Tibial nerve (tissue), 4 donors: Measurements from ENCODE around the gene AGTRAP. TPM values are rescaled to one million over a fixed set of nuclear protein-coding genes. Genes with fewer than 3 reads are reported as not detected.

Experiments used
- DNase-seq, 2 donors: peaks; one replicate each; pipeline ENCODE4 v3.0.0-alpha.2; 2019; ENCODE audit warnings: low spot score in 2 of 2
- H3K27ac ChIP-seq, 4 donors: fragments of 200-600 bp; sonication (generic) in 3 of 4; one replicate each; pipeline ENCODE4 v1.5.1; 2017 to 2019; ENCODE audit warnings: mild to moderate bottlenecking in 1 of 4
- H3K27me3 ChIP-seq, 2 donors: fragments of 200-600 bp; sonication (generic) in 1 of 2; one replicate each; pipeline versions ENCODE4 v1.5.1 to v1.6.0; 2017 to 2019
- H3K36me3 ChIP-seq, 3 donors: fragments of 200-600 bp; sonication (generic); one replicate each; pipeline ENCODE4 v1.5.1; 2018 to 2019
- H3K4me1 ChIP-seq, 4 donors: fragments of 200-600 bp; sonication (generic) in 3 of 4; one replicate each; pipeline ENCODE4 v1.5.1; 2017 to 2019
- H3K4me3 ChIP-seq, 4 donors: fragments of 200-600 bp; sonication (generic) in 3 of 4; one replicate each; pipeline ENCODE4 v1.5.1; 2017 to 2019; ENCODE audit warnings: mild to moderate bottlenecking in 1 of 4, moderate library complexity in 1 of 4
- H3K9me3 ChIP-seq, 4 donors: fragments of 200-600 bp; sonication (generic) in 3 of 4; one replicate each; pipeline ENCODE4 v1.5.1; 2017 to 2019
- EP300 ChIP-seq, 2 donors: sonication (generic); formaldehyde crosslinking; IDR thresholded peaks; one replicate each; pipeline ENCODE4 v1.6.1; 2017; ENCODE audit warnings: antibody characterized with exemption in 2 of 2, mild to moderate bottlenecking in 1 of 2
- POLR2A ChIP-seq, 2 donors: fragments of 450-650 bp; IDR thresholded peaks; one replicate each; pipeline ENCODE4 v1.6.1; 2017; ENCODE audit warnings: antibody characterized with exemption in 2 of 2, mild to moderate bottlenecking in 2 of 2, moderate library complexity in 2 of 2
- WGBS, 2 donors: methylation state at CpG; one replicate each; pipeline ENCODE4 v1.1.5; 2018; 5-methylcytosine and 5-hydroxymethylcytosine counted together
- total RNA-seq, 4 donors: library from RNA; depleted of rRNA; stranded (reverse); fragments of >200 nt; gene quantifications; one replicate each; pipeline ENCODE4 v1.1.0, GENCODE V29; 2016
- TF ChIP-seq, protein P1 (sequence below), 5 experiments: fragments of 200-600 bp in 3 of 5; fragments of 450-650 bp in 2 of 5; sonication (generic) in 3 of 5; IDR thresholded peaks; one replicate each; pipeline ENCODE4 v1.5.1; 2016 to 2019; ENCODE audit warnings: antibody characterized with exemption in 5 of 5, mild to moderate bottlenecking in 3 of 5, moderate library complexity in 2 of 5

Gene AGTRAP
- total RNA-seq, 4 donors from 2014 or later: 35.6 to 118 (median 76.0) TPM

DNA sequence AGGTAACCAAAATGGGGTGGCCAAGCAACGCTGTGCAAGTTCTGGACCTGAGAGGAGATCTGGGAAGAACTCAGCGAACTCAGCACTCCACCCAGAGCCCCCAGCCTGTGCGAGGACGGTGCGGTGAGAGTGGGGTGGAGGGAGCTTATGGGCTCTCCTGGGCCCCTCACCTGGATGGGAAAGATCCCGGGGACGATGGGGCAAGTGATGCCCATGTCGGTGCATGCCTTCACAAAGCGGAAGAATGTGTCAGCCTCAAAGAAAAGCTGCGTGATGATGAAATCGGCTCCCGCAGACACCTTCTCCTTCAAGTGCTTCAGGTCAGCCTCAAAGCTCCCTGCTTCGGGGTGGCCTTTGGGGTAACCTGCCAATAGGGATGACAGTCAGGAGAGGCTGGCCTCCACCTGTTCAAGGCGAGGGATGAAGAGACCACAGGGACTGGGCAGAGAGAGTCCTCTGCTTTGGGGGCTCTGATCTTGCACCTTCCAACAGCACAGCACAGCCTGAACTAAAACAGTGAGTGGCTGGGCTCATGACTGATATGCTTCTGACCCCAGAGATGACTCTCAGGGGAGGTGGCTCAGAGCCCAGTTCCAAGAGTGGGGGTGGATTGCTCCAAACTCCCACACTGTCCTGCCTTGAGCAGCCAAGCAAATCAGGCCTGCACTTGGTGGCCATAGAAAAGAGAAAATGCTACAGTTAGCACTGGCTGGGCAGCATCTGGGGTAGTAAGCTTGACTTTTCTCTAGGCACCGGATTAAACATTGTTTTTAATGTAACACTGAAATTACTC, 60.3 kb downstream of the AGTRAP start:
- no peak overlapping the region for H3K4me3 ChIP-seq
- WGBS, 2 donors: 84 to 86% methylated on average over 15 of the region's 15 CpGs
- DNase-seq: no peak
- peak overlapping the region; percentile 60 to 95 (median 78) for H3K27ac ChIP-seq
- H3K27me3 ChIP-seq: no peaks in the 10 kb centered on the region
- peaks cover 0 to 77% (median 25%) of the 10 kb centered on the region in 3 donors for H3K36me3 ChIP-seq
- H3K4me1 ChIP-seq: peaks cover 0 to 91% (median 28%) of the 10 kb centered on the region in 4 donors
- TF ChIP-seq POLR2A (IDR thresholded peaks at IDR 0.05) (no peak), EP300 (IDR thresholded peaks at IDR 0.05) (peak in 1 of 2 donors; percentile 54)
- H3K9me3 ChIP-seq: no peaks in the 10 kb centered on the region

DNA sequence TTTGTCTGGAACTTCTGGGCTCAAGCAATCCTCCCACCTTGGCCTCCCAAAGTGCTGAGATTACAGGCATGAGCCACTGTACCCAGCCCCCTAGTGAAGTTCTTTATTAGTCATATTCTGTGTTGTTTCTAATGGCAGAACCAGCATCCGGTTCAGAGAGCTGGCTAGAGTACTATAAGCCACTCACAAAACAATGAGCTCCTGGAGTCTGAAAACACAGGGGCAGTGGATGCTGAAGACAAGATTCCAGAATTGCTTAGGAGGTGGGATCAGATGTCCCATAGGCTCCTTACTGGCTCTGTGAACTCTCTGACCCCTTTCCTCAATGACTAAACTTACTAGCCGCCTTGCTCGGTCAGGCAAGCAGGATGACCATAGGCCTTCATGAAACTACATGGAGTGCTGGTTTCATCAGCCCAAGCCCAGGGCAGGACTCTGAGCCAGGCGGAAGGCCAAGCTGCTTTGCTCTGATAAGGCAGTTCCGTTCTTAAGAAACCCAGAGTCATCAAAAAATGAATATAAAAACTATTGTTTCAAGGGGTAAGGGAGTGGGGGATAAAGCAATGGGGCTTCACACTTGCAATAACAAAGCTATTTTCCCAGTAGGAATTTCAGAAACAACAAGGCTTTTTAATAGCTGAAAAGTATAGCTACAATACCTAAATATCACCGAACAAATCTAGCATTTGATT, 61.7 kb downstream of the AGTRAP start:
- TF ChIP-seq POLR2A (IDR thresholded peaks at IDR 0.05) (no peak), EP300 (IDR thresholded peaks at IDR 0.05) (no peak)
- TF ChIP-seq, protein P1, sequence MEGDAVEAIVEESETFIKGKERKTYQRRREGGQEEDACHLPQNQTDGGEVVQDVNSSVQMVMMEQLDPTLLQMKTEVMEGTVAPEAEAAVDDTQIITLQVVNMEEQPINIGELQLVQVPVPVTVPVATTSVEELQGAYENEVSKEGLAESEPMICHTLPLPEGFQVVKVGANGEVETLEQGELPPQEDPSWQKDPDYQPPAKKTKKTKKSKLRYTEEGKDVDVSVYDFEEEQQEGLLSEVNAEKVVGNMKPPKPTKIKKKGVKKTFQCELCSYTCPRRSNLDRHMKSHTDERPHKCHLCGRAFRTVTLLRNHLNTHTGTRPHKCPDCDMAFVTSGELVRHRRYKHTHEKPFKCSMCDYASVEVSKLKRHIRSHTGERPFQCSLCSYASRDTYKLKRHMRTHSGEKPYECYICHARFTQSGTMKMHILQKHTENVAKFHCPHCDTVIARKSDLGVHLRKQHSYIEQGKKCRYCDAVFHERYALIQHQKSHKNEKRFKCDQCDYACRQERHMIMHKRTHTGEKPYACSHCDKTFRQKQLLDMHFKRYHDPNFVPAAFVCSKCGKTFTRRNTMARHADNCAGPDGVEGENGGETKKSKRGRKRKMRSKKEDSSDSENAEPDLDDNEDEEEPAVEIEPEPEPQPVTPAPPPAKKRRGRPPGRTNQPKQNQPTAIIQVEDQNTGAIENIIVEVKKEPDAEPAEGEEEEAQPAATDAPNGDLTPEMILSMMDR (IDR thresholded peaks at IDR 0.05): no peak
- H3K4me3 ChIP-seq: no peak overlapping the region
- DNase-seq: peak in 1 of 2 donors; percentile 53
- H3K4me1 ChIP-seq: peaks cover 0 to 91% (median 21%) of the 10 kb centered on the region in 4 donors
- H3K9me3 ChIP-seq: no peaks in the 10 kb centered on the region
- peaks cover 0 to 70% (median 26%) of the 10 kb centered on the region in 3 donors for H3K36me3 ChIP-seq
- WGBS, 2 donors: 14 to 42% methylated on average over 6 of the region's 6 CpGs
- no peaks in the 10 kb centered on the region for H3K27me3 ChIP-seq
- H3K27ac ChIP-seq: peak overlapping the region; percentile 73 to 95 (median 82)

- peaks cover 0 to 58% (median 20%) of the 10 kb centered on the region in 3 donors for H3K36me3 ChIP-seq
- no peaks in the 10 kb centered on the region for H3K27me3 ChIP-seq
- peak overlapping the region in 3 of 4 donors; percentile 10 to 95 (median 51) for H3K27ac ChIP-seq
- TF ChIP-seq, protein P1 (IDR thresholded peaks at IDR 0.05): no peak
- TF ChIP-seq POLR2A (IDR thresholded peaks at IDR 0.05) (no peak), EP300 (IDR thresholded peaks at IDR 0.05) (no peak)
- H3K9me3 ChIP-seq: no peaks in the 10 kb centered on the region
- no peak for DNase-seq
- 98% methylated on average over 5 of the region's 5 CpGs for WGBS, 2 donors
- no peak overlapping the region for H3K4me3 ChIP-seq
- H3K4me1 ChIP-seq: peaks cover 0 to 96% (median 29%) of the 10 kb centered on the region in 4 donors
Observed at GRCh38 chr1:11799099-11799498, 63.2 kb downstream of the AGTRAP start.

GRCh38 chr1:11799896-11800295, 64.0 kb downstream of the AGTRAP start:
- Histone ChIP-seq H3K27ac (peak overlapping the region in 2 of 4 donors; percentile 28 to 94), H3K9me3 (no peaks in the 10 kb centered on the region), H3K4me1 (peaks cover 0 to 96% (median 33%) of the 10 kb centered on the region in 4 donors), H3K4me3 (no peak overlapping the region), H3K36me3 (peaks cover 0 to 50% (median 18%) of the 10 kb centered on the region in 3 donors), H3K27me3 (no peaks in the 10 kb centered on the region)
- 94 to 95% methylated on average over 9 of the region's 9 CpGs for WGBS, 2 donors
- TF ChIP-seq, protein P1 (IDR thresholded peaks at IDR 0.05): no peak
- no peak for TF ChIP-seq EP300 (IDR thresholded peaks at IDR 0.05)
- TF ChIP-seq POLR2A (IDR thresholded peaks at IDR 0.05): no peak
- no peak for DNase-seq

DNA sequence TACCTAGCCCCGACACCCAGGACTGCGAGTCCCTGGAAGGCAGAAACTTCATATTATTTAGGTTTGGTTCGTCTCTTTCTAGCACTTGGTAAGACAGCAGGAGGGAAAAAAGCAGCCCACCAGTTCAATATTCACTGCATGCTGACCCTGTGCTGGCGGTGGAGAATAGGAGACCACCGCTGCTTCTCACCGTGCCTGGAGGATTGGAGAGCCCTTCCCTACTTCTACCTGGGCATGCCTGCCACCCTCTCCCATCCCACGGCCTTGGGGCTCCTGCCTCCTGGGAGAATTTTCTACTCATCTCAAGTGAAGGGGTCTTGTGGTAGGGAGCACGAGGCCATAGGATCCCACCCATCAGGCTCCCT, 64.4 kb downstream of the AGTRAP start:
- DNase-seq: no peak
- H3K27ac ChIP-seq: peak overlapping the region in 3 of 4 donors; percentile 10 to 94 (median 46)
- peaks cover 0 to 93% (median 33%) of the 10 kb centered on the region in 4 donors for H3K4me1 ChIP-seq
- H3K4me3 ChIP-seq: no peak overlapping the region
- H3K36me3 ChIP-seq: peaks cover 0 to 45% (median 14%) of the 10 kb centered on the region in 3 donors
- TF ChIP-seq POLR2A (IDR thresholded peaks at IDR 0.05) (no peak), EP300 (IDR thresholded peaks at IDR 0.05) (no peak)
- TF ChIP-seq, protein P1 (IDR thresholded peaks at IDR 0.05): no peak
- no peaks in the 10 kb centered on the region for H3K27me3 ChIP-seq
- 90 to 91% methylated on average over 8 of the region's 8 CpGs for WGBS, 2 donors
- H3K9me3 ChIP-seq: no peaks in the 10 kb centered on the region

Other genes starting within 250 kb of the AGTRAP start
- gene FBXO2, start 81.7 kb upstream of the AGTRAP start, total RNA-seq: 10 to 100 TPM in 3 of 4 donors, 1 to 10 TPM in 1; 7.5 to 21.0 (median 15.6) TPM
- 10 to 100 TPM; 24.1 to 59.4 (median 35.7) TPM for gene FBXO44, start 81.3 kb upstream of the AGTRAP start, total RNA-seq
- gene FBXO6, start 71.9 kb upstream of the AGTRAP start, total RNA-seq: 10 to 100 TPM in 3 of 4 donors, 1 to 10 TPM in 1; 9.6 to 18.2 (median 13.8) TPM
- gene MAD2L2, start 55.0 kb upstream of the AGTRAP start, total RNA-seq: 10 to 100 TPM; 28.2 to 56.1 (median 32.3) TPM
- 1 to 10 TPM in 1 of 4 donors, under 1 TPM in 2, not detected in 1; under 0.01 to 1.2 (median 0.20) TPM for gene DRAXIN, start 44.4 kb upstream of the AGTRAP start, total RNA-seq
- gene C1orf167, start 26.1 kb downstream of the AGTRAP start, total RNA-seq: 10 to 100 TPM in 1 of 4 donors, 1 to 10 TPM in 2, not detected in 1; 4.4 to 13.8 (median 5.1) TPM
- gene MTHFR, start 69.8 kb downstream of the AGTRAP start, total RNA-seq: 10 to 100 TPM; 61.2 to 93.9 (median 69.9) TPM
- gene CLCN6, start 70.1 kb downstream of the AGTRAP start, total RNA-seq: 10 to 100 TPM; 24.3 to 30.3 (median 25.6) TPM
- 1 to 10 TPM in 1 of 4 donors, not detected in 3; 3.0 TPM for gene NPPA, start 111.6 kb downstream of the AGTRAP start, total RNA-seq
- gene NPPB, start 122.8 kb downstream of the AGTRAP start, total RNA-seq: not detected
- gene KIAA2013, start 190.3 kb downstream of the AGTRAP start, total RNA-seq: 10 to 100 TPM; 50.0 to 73.7 (median 55.6) TPM
- gene PLOD1, start 198.6 kb downstream of the AGTRAP start, total RNA-seq: 10 to 100 TPM; 52.8 to 87.9 (median 64.0) TPM
- gene MFN2, start 244.3 kb downstream of the AGTRAP start, total RNA-seq: 10 to 100 TPM; 53.8 to 71.6 (median 58.7) TPM